H1 (cell line): ENCODE results near the gene LPP.

ENCODE experiments used
- EP300 ChIP-seq, 2 experiments: IDR thresholded peaks; 1 replicate in 1 of 2; 2 replicates in 1 of 2; pipeline ENCODE4 v1.6.1; 2011 to 2012; ENCODE audit warnings: low read depth in 2 of 2, low read length in 2 of 2, mild to moderate bottlenecking in 2 of 2, borderline replicate concordance in 1 of 2, inconsistent platforms in 1 of 2, moderate library complexity in 1 of 2
- EZH2 ChIP-seq: fragments of 200-600 bp; sonication (generic); IDR thresholded peaks from 2 replicates; pipeline ENCODE4 v1.7.1; 2012; ENCODE audit warnings: low read depth, mild to moderate bottlenecking, moderate library complexity, low read length, inconsistent platforms; ENCODE audit not compliant: severe bottlenecking
- GTF2F1 ChIP-seq: IDR thresholded peaks from 2 replicates; pipeline ENCODE4 v1.6.1; 2012; ENCODE audit warnings: low read depth, low read length, improper control_type of control experiment, borderline replicate concordance
- KDM5A ChIP-seq: fragments of 200-600 bp; IDR thresholded peaks from 2 replicates; pipeline ENCODE4 v1.7.1; 2012; ENCODE audit warnings: mild to moderate bottlenecking, low read length, inconsistent platforms, mixed read lengths
- NANOG ChIP-seq: IDR thresholded peaks from 2 replicates; pipeline ENCODE4 v1.6.1; 2011; ENCODE audit warnings: low read length, low read depth, mild to moderate bottlenecking, inconsistent platforms; ENCODE audit not compliant: insufficient read depth, poor library complexity, severe bottlenecking
- PHF8 ChIP-seq: fragments of 200-600 bp; sonication (generic); conservative IDR thresholded peaks from 2 replicates; pipeline ENCODE4 v1.7.1; 2012; ENCODE audit warnings: low read depth, mild to moderate bottlenecking, inconsistent platforms, low read length, moderate library complexity
- ZNF274 ChIP-seq: IDR thresholded peaks from 2 replicates; pipeline ENCODE4 v1.7.0; 2012; ENCODE audit warnings: low read length, borderline replicate concordance; ENCODE audit errors: extremely low read depth
- TF ChIP-seq, protein P1 (sequence below), 3 experiments: IDR thresholded peaks; 1 replicate in 2 of 3; 2 replicates in 1 of 3; pipeline versions ENCODE4 v1.5.1 to v1.6.1; 2011; ENCODE audit warnings: low read length in 3 of 3, mild to moderate bottlenecking in 3 of 3, inconsistent platforms in 2 of 3, low read depth in 1 of 3, moderate library complexity in 1 of 3; ENCODE audit not compliant: insufficient read depth in 1 of 3; ENCODE audit errors: control extremely low read depth in 1 of 3

DNA sequence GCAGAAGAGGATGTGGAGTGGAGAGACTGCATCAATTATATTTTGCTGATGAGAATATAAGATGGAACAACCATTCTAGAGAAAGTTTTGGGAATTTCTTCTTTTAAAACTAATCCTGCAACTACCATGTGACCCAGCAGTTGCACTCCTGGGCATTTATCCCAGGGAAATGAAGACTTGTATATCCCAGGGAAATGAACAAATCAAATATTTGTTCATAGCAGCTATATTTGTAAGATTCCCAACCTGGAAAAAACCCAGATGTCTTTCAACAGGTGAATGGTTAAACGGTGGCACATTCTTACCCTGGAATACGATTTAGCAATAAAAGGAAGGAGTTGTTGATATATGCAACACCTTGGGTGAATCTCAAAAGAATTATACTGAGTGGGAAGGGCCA, 632.5 kb downstream of the LPP start:
- TF ChIP-seq ZNF274 (no peak), KDM5A (no peak), PHF8 (no peak), NANOG (no peak), EP300 (IDR thresholded peaks at IDR 0.05; ENCODE audit: borderline replicate concordance in 1 of 2, low read depth in 2 of 2, low read length in 2 of 2) (no peak), GTF2F1 (no peak), EZH2 (no peak)
- TF ChIP-seq, protein P1, sequence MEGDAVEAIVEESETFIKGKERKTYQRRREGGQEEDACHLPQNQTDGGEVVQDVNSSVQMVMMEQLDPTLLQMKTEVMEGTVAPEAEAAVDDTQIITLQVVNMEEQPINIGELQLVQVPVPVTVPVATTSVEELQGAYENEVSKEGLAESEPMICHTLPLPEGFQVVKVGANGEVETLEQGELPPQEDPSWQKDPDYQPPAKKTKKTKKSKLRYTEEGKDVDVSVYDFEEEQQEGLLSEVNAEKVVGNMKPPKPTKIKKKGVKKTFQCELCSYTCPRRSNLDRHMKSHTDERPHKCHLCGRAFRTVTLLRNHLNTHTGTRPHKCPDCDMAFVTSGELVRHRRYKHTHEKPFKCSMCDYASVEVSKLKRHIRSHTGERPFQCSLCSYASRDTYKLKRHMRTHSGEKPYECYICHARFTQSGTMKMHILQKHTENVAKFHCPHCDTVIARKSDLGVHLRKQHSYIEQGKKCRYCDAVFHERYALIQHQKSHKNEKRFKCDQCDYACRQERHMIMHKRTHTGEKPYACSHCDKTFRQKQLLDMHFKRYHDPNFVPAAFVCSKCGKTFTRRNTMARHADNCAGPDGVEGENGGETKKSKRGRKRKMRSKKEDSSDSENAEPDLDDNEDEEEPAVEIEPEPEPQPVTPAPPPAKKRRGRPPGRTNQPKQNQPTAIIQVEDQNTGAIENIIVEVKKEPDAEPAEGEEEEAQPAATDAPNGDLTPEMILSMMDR (IDR thresholded peaks at IDR 0.05; ENCODE audit: control extremely low read depth in 1 of 3, insufficient read depth in 1 of 3, low read depth in 1 of 3, low read length in 3 of 3) = no peak
